B cell (primary cell): ENCODE data around the gene CAMK1D.

Experiments
- CTCF ChIP-seq: fragments of 200-600 bp; IDR thresholded peaks from one replicate; pipeline ENCODE4 v1.8.0; 2022; ENCODE audit warnings: antibody characterized with exemption, mild to moderate bottlenecking
- EZH2 ChIP-seq: IDR thresholded peaks from 2 replicates; pipeline ENCODE4 v1.6.1; 2012; ENCODE audit warnings: borderline replicate concordance, low read depth, mild to moderate bottlenecking, moderate library complexity, low read length; ENCODE audit not compliant: insufficient read depth, poor library complexity, severe bottlenecking

- no peak for TF ChIP-seq CTCF
- TF ChIP-seq EZH2 = no peak
Observed at GRCh38 chr10:12349629-12350166, 351 bp downstream of the CAMK1D start.
